IMR-90 (cell line): Measurements from ENCODE around the gene ERICH6. TPM values are rescaled to one million over a fixed set of nuclear protein-coding genes. Genes with fewer than 3 reads are reported as not detected.
A peak's percentile ranks its signal among the peaks of the same experiment; 100 is the strongest.

Source experiments
- ATAC-seq: fragments of 200-7000 bp; cut with Tn5 transposase; 2 replicates; pipeline ENCODE4 v1.9.1; 2020; ENCODE audit warnings: low read depth, mild to moderate bottlenecking, moderate library complexity
- BruUV-seq: library from RNA; stranded (reverse); fragments of 400-500 nt; replicated peaks from 2 replicates; lab custom pipeline; 2021; lab: Mats Ljungman, UMichigan
- CTCF ChIA-PET: fragments of 300-600 bp; formaldehyde crosslinking; extraction: SDS; loops from one replicate; lab custom pipeline; 2021; ENCODE audit warnings: antibody characterized with exemption; lab: Yijun Ruan, JAX
- POLR2A ChIA-PET: fragments of 300-600 bp; sonication (Branson Sonifier 250); formaldehyde crosslinking; loops from one replicate; lab custom pipeline; 2022; ENCODE audit warnings: antibody characterized with exemption; ENCODE audit not compliant: unreplicated experiment; lab: Charles Lee
- DNase-seq: peaks from one replicate; pipeline ENCODE4 v3.0.0; 2013
- H2AFZ ChIP-seq: replicated peaks from 2 replicates; pipeline ENCODE3; 2013; ENCODE audit warnings: low read length, mild to moderate bottlenecking; ENCODE audit not compliant: poor library complexity
- H2AK5ac ChIP-seq: 2 replicates; pipeline ENCODE4 v1.6.1; 2013; ENCODE audit warnings: low read depth, low read length, inconsistent platforms
- H2AK9ac ChIP-seq: replicated peaks from 2 replicates; pipeline ENCODE3; 2013; ENCODE audit warnings: mild to moderate bottlenecking, low read depth, low read length, moderate library complexity; ENCODE audit not compliant: poor library complexity
- H2BK120ac ChIP-seq: 2 replicates; pipeline ENCODE4 v1.6.1; 2013; ENCODE audit warnings: low read depth, low read length, inconsistent platforms
- H2BK15ac ChIP-seq: 3 replicates; pipeline ENCODE4 v1.6.1; 2013; ENCODE audit warnings: low read depth, low read length, inconsistent platforms
- H2BK20ac ChIP-seq: 2 replicates; pipeline ENCODE4 v1.6.1; 2013; ENCODE audit warnings: low read depth, mild to moderate bottlenecking, inconsistent platforms, low read length, moderate library complexity
- H2BK5ac ChIP-seq: 2 replicates; pipeline ENCODE4 v1.6.1; 2013; ENCODE audit warnings: mild to moderate bottlenecking, low read depth, low read length, inconsistent platforms; ENCODE audit not compliant: poor library complexity, severe bottlenecking
- H3K14ac ChIP-seq: replicated peaks from 2 replicates; pipeline ENCODE4 v1.6.1; 2013; ENCODE audit warnings: low read depth, low read length, inconsistent platforms
- H3K18ac ChIP-seq: 2 replicates; pipeline ENCODE4 v1.6.1; 2013; ENCODE audit warnings: low read depth, low read length, control low read depth
- H3K23ac ChIP-seq: 2 replicates; pipeline ENCODE4 v1.6.1; 2013; ENCODE audit warnings: low read depth, low read length, inconsistent platforms
- H3K27ac ChIP-seq: 2 replicates; pipeline ENCODE4 v1.5.1; 2013; ENCODE audit warnings: mild to moderate bottlenecking, control low read depth, low read length; ENCODE audit not compliant: insufficient read depth
- H3K27me3 ChIP-seq: 2 replicates; pipeline ENCODE4 v1.6.1; 2013; ENCODE audit warnings: low read length; ENCODE audit not compliant: control insufficient read depth, insufficient read depth
- H3K36me3 ChIP-seq: 2 replicates; pipeline ENCODE4 v1.6.1; 2013; ENCODE audit warnings: low read length, mixed read lengths; ENCODE audit not compliant: control insufficient read depth, insufficient read depth
- H3K4ac ChIP-seq: 2 replicates; pipeline ENCODE4 v1.6.1; 2013; ENCODE audit warnings: low read depth, low read length, inconsistent platforms
- H3K4me1 ChIP-seq: 2 replicates; pipeline ENCODE4 v1.6.1; 2013; ENCODE audit warnings: low read length, mixed read lengths; ENCODE audit not compliant: control insufficient read depth, insufficient read depth
- H3K4me2 ChIP-seq: 2 replicates; pipeline ENCODE4 v1.6.1; 2013; ENCODE audit warnings: low read depth, mild to moderate bottlenecking, control low read depth, low read length, moderate library complexity
- H3K4me3 ChIP-seq: 2 replicates; pipeline ENCODE4 v1.5.1; 2013; ENCODE audit warnings: low read depth, mild to moderate bottlenecking, control low read depth, low read length, moderate library complexity; ENCODE audit not compliant: insufficient read depth
- H3K56ac ChIP-seq: 2 replicates; pipeline ENCODE4 v1.6.1; 2013; ENCODE audit warnings: low read length, inconsistent platforms; ENCODE audit not compliant: insufficient read depth; ENCODE audit errors: extremely low read depth
- H3K79me1 ChIP-seq, 2 experiments: 2 replicates each; pipeline ENCODE4 v1.6.1; 2013; ENCODE audit warnings: low read length in 2 of 2, inconsistent platforms in 1 of 2, low read depth in 1 of 2
- H3K9ac ChIP-seq: 2 replicates; pipeline ENCODE4 v1.6.1; 2013; ENCODE audit warnings: low read depth, low read length, control low read depth
- H3K9me1 ChIP-seq: 2 replicates; pipeline ENCODE4 v1.6.1; 2013; ENCODE audit warnings: low read length, inconsistent platforms; ENCODE audit not compliant: insufficient read depth
- H3K9me3 ChIP-seq: 2 replicates; pipeline ENCODE4 v1.6.1; 2013; ENCODE audit warnings: low read length; ENCODE audit not compliant: control insufficient read depth, insufficient read depth
- H4K20me1 ChIP-seq: 2 replicates; pipeline ENCODE4 v1.6.1; 2013; ENCODE audit warnings: low read length, inconsistent platforms; ENCODE audit not compliant: insufficient read depth
- H4K5ac ChIP-seq: 2 replicates; pipeline ENCODE4 v1.6.1; 2013; ENCODE audit warnings: mild to moderate bottlenecking, low read depth, low read length, control low read depth
- H4K8ac ChIP-seq, 2 experiments: 2 replicates each; pipeline ENCODE4 v1.6.1; 2013; ENCODE audit warnings: low read depth in 2 of 2, low read length in 2 of 2, control low read depth in 1 of 2, inconsistent platforms in 1 of 2
- H4K91ac ChIP-seq: 2 replicates; pipeline ENCODE4 v1.6.1; 2013; ENCODE audit warnings: low read depth, low read length, inconsistent platforms; ENCODE audit not compliant: insufficient read depth
- BHLHE40 ChIP-seq: fragments of 150-350 bp; IDR thresholded peaks from 2 replicates; pipeline ENCODE4 v1.6.1; 2016; ENCODE audit warnings: mild to moderate bottlenecking, low read depth, low read length
- CHD1 ChIP-seq: IDR thresholded peaks from 2 replicates; pipeline ENCODE4 v1.6.1; 2012; ENCODE audit warnings: low read depth, low read length, improper control_type of control experiment
- FOS ChIP-seq: fragments of 150-350 bp; IDR thresholded peaks from 2 replicates; pipeline ENCODE4 v1.6.1; 2016; ENCODE audit warnings: low read depth, low read length
- MAFK ChIP-seq: IDR thresholded peaks from 2 replicates; pipeline ENCODE4 v1.6.1; 2012; ENCODE audit warnings: low read depth, low read length, improper control_type of control experiment
- MAZ ChIP-seq: IDR thresholded peaks from 2 replicates; pipeline ENCODE4 v1.6.1; 2012; ENCODE audit warnings: low read depth, mild to moderate bottlenecking, low read length, improper control_type of control experiment, moderate library complexity, borderline replicate concordance
- MXI1 ChIP-seq: IDR thresholded peaks from 2 replicates; pipeline ENCODE4 v1.6.1; 2012; ENCODE audit warnings: low read depth, mild to moderate bottlenecking, low read length, moderate library complexity, borderline replicate concordance
- NFE2L2 ChIP-seq: fragments of 150-350 bp; IDR thresholded peaks from 2 replicates; pipeline ENCODE4 v1.6.1; 2016; ENCODE audit warnings: low read depth, mild to moderate bottlenecking, low read length
- POLR2A ChIP-seq: IDR thresholded peaks from 2 replicates; pipeline ENCODE4 v1.6.1; 2012; ENCODE audit warnings: mild to moderate bottlenecking, low read depth, low read length
- RAD21 ChIP-seq: IDR thresholded peaks from 2 replicates; pipeline ENCODE4 v1.6.1; 2012; ENCODE audit warnings: low read length, improper control_type of control experiment
- RFX5 ChIP-seq: IDR thresholded peaks from 2 replicates; pipeline ENCODE4 v1.8.0; 2012; ENCODE audit warnings: low read depth, mild to moderate bottlenecking, low read length, moderate library complexity
- SMC3 ChIP-seq: fragments of 150-350 bp; IDR thresholded peaks from 2 replicates; pipeline ENCODE4 v1.6.1; 2016; ENCODE audit warnings: low read depth, mild to moderate bottlenecking, antibody characterized with exemption, low read length, moderate library complexity
- WGBS, 2 experiments: methylation state at CpG; one replicate each; pipeline versions ENCODE4 v1.1.5 to v1.1.7; 2013; ENCODE audit warnings: missing lambda C conversion rate in 2 of 2; ENCODE audit not compliant: insufficient read length in 1 of 2; ENCODE audit errors: extremely low coverage in 2 of 2; 5-methylcytosine and 5-hydroxymethylcytosine counted together
- dilution Hi-C: fragments of 300-500 bp; cut with HindIII; formaldehyde crosslinking; loops from one replicate; pipeline ENCODE4 v1.14.3; 2018; ENCODE audit warnings: low sequenced_read_pairs; ENCODE audit not compliant: unreplicated experiment
- in situ Hi-C: fragments of 300-500 bp; cut with MboI; formaldehyde crosslinking; loops from 3 replicates; pipeline ENCODE4 v1.14.3; 2019; ENCODE audit warnings: low sequenced_read_pairs, inconsistent platforms, mixed read lengths
- intact Hi-C: fragments of 100-400 bp; cut with micrococcal nuclease; formaldehyde crosslinking; loops from 2 replicates; pipeline ENCODE4 v1.10.0; 2022
- polyA plus RNA-seq, 3 experiments: library from polyadenylated mRNA; depleted of rRNA; stranded (reverse); fragments of >200 nt; gene quantifications; 2 replicates each; pipeline ENCODE4 v1.2.3, GENCODE V29; 2012; ENCODE audit warnings: low replicate concordance in 1 of 3
- total RNA-seq: library from RNA; depleted of rRNA; stranded (reverse); fragments of >200 nt; gene quantifications from 2 replicates; pipeline ENCODE4 v1.2.3, GENCODE V29; 2012
- TF ChIP-seq, protein P1 (sequence below): fragments of 150-350 bp; IDR thresholded peaks from 2 replicates; pipeline ENCODE4 v1.6.1; 2017; ENCODE audit warnings: mild to moderate bottlenecking, antibody characterized with exemption, low read length, low read depth
- TF ChIP-seq, protein P2 (sequence below): conservative IDR thresholded peaks from 2 replicates; pipeline ENCODE4 v1.5.1; 2012; ENCODE audit warnings: mild to moderate bottlenecking, low read depth, low read length, improper control_type of control experiment
- TF ChIP-seq, protein P3 (sequence below): fragments of 150-350 bp; IDR thresholded peaks from 2 replicates; pipeline ENCODE4 v1.6.1; 2016; ENCODE audit warnings: low read depth, mild to moderate bottlenecking, low read length, moderate library complexity, borderline replicate concordance

ERICH6 gene
- total and polyA plus RNA-seq, 2 of the 4 experiments (the other 2 are of a cell fraction): under 0.01 TPM; not detected in 1

DNA sequence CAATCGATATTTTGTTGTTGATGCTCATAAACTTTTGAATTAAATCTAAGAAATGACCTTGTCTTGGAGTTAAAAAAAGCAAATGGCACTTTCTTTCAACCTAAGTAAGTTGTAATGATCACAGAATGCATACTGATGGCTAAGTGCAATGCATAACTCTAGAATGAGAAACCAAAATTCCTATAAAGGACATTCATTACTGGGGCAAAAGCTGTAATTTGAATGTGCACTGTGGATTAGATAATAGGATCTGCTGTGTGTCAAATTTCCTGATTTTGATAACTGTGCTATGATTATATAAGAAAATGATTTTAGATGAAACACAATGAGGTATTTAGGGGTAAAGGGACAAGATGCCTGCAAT is 44.9 kb upstream of the ERICH6 start:
- peaks cover 4% of the 10 kb centered on the region; the same call in 1 of the 2 replicates for H3K36me3 ChIP-seq
- H4K20me1 ChIP-seq: peaks cover 86% of the 10 kb centered on the region
- no peak for DNase-seq
- no peak overlapping the region for H4K91ac ChIP-seq
- peak; percentile 62 for ATAC-seq
- no peak overlapping the region for H3K4me2 ChIP-seq
- ChIA-PET POLR2A (no interaction called here), CTCF (no interaction called here)
- H3K27ac ChIP-seq: no peak overlapping the region
- H3K4ac ChIP-seq: no peak overlapping the region
- TF ChIP-seq MXI1 (no peak), BHLHE40 (no peak), CHD1 (no peak), FOS (no peak), SMC3 (no peak), POLR2A (no peak), MAFK (no peak), RAD21 (no peak), MAZ (no peak), RFX5 (no peak), NFE2L2 (no peak)
- TF ChIP-seq, protein P1, sequence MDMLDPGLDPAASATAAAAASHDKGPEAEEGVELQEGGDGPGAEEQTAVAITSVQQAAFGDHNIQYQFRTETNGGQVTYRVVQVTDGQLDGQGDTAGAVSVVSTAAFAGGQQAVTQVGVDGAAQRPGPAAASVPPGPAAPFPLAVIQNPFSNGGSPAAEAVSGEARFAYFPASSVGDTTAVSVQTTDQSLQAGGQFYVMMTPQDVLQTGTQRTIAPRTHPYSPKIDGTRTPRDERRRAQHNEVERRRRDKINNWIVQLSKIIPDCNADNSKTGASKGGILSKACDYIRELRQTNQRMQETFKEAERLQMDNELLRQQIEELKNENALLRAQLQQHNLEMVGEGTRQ: no peak
- TF ChIP-seq, protein P2, sequence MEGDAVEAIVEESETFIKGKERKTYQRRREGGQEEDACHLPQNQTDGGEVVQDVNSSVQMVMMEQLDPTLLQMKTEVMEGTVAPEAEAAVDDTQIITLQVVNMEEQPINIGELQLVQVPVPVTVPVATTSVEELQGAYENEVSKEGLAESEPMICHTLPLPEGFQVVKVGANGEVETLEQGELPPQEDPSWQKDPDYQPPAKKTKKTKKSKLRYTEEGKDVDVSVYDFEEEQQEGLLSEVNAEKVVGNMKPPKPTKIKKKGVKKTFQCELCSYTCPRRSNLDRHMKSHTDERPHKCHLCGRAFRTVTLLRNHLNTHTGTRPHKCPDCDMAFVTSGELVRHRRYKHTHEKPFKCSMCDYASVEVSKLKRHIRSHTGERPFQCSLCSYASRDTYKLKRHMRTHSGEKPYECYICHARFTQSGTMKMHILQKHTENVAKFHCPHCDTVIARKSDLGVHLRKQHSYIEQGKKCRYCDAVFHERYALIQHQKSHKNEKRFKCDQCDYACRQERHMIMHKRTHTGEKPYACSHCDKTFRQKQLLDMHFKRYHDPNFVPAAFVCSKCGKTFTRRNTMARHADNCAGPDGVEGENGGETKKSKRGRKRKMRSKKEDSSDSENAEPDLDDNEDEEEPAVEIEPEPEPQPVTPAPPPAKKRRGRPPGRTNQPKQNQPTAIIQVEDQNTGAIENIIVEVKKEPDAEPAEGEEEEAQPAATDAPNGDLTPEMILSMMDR: no peak
- TF ChIP-seq, protein P3, sequence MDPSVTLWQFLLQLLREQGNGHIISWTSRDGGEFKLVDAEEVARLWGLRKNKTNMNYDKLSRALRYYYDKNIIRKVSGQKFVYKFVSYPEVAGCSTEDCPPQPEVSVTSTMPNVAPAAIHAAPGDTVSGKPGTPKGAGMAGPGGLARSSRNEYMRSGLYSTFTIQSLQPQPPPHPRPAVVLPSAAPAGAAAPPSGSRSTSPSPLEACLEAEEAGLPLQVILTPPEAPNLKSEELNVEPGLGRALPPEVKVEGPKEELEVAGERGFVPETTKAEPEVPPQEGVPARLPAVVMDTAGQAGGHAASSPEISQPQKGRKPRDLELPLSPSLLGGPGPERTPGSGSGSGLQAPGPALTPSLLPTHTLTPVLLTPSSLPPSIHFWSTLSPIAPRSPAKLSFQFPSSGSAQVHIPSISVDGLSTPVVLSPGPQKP: no peak
- no peak overlapping the region for H4K8ac ChIP-seq
- no peak overlapping the region for H3K18ac ChIP-seq
- in situ Hi-C loops (no loop called here), intact Hi-C loops (no loop called here), dilution Hi-C loops (no loop called here)
- H3K56ac ChIP-seq: no peak overlapping the region
- no peak overlapping the region for H3K4me3 ChIP-seq
- no peak overlapping the region for H2AFZ ChIP-seq
- no peak overlapping the region for H2AK9ac ChIP-seq
- BruUV-seq: no TSS peak
- no peak overlapping the region for H2BK5ac ChIP-seq
- peaks cover 16% of the 10 kb centered on the region for H3K4me1 ChIP-seq
- H3K79me1 ChIP-seq: peaks cover 35 to 89% of the 10 kb centered on the region in 2 experiments
- H4K5ac ChIP-seq: no peak overlapping the region
- no peaks in the 10 kb centered on the region for H3K27me3 ChIP-seq
- H3K14ac ChIP-seq: no peak overlapping the region
- WGBS, 2 experiments: no CpG with 5 or more reads among the region's 1 CpG
- H3K9ac ChIP-seq: no peak overlapping the region
- no peak overlapping the region for H2BK15ac ChIP-seq
- peaks cover 25% of the 10 kb centered on the region for H3K9me1 ChIP-seq
- H2BK20ac ChIP-seq: no peak overlapping the region
- no peak overlapping the region for H2BK120ac ChIP-seq
- H3K9me3 ChIP-seq: no peaks in the 10 kb centered on the region
- H3K23ac ChIP-seq: no peak overlapping the region
- no peak overlapping the region for H2AK5ac ChIP-seq
